B cell (primary cell): ENCODE results near the gene ATRIP.

Source experiments
- EZH2 ChIP-seq: IDR thresholded peaks from 2 replicates; pipeline ENCODE4 v1.6.1; 2012; ENCODE audit warnings: borderline replicate concordance, low read depth, mild to moderate bottlenecking, moderate library complexity, low read length; ENCODE audit not compliant: insufficient read depth, poor library complexity, severe bottlenecking
- TF ChIP-seq, protein P1 (sequence below): fragments of 200-600 bp; IDR thresholded peaks from one replicate; pipeline ENCODE4 v1.8.0; 2022; ENCODE audit warnings: antibody characterized with exemption, mild to moderate bottlenecking

DNA sequence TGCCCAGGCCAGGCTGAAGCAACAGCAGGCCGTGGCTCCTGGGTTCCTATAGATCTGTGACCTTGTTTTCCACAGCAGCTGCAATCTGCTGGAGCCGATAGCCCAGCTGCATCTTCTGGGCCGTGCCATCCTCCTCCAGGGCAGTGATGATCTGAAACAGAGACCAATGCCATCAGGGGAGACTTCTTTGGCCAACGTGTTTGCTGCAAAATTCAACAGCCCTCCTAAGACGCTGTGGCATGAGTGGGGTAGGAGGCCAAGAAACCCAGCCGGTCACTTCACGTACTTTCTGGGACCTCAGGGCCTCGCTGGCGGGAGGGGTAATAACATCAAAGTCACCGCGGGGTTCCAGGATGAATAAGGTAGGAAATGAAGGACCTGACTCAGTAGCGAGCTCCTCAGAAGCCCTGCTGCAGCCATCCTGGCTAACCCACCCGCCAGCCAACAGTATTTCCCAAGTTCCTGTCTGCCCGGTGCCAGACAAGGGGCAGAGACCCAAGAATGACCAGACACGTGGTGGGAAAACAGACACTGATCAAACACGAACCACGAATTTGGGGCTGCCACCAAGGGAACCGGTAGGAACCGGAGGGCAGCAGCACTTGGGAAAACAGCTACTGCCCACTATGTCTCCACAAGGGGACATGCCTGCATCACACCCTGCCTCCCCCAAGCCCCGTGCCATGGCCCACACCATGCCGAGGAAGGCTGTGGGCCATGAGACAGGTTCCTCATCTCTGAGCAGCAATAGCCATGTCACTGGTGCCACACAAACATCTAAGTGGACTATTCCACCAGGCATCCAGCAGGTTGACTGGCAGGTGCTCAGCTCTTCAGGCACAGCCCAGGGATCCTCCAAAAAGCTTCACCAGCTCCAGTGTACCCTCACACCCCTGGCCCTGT is 41.8 kb upstream of the ATRIP start:
- TF ChIP-seq, protein P1, sequence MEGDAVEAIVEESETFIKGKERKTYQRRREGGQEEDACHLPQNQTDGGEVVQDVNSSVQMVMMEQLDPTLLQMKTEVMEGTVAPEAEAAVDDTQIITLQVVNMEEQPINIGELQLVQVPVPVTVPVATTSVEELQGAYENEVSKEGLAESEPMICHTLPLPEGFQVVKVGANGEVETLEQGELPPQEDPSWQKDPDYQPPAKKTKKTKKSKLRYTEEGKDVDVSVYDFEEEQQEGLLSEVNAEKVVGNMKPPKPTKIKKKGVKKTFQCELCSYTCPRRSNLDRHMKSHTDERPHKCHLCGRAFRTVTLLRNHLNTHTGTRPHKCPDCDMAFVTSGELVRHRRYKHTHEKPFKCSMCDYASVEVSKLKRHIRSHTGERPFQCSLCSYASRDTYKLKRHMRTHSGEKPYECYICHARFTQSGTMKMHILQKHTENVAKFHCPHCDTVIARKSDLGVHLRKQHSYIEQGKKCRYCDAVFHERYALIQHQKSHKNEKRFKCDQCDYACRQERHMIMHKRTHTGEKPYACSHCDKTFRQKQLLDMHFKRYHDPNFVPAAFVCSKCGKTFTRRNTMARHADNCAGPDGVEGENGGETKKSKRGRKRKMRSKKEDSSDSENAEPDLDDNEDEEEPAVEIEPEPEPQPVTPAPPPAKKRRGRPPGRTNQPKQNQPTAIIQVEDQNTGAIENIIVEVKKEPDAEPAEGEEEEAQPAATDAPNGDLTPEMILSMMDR = no peak
- TF ChIP-seq EZH2 = no peak
